ENCODE data around the gene PGD.
"Not testable (repeated sequence)": the region's sequence is repeated elsewhere in the genome, so short reads cannot be mapped to it uniquely, and the experiment has no call there.

The PGD gene

DNA sequence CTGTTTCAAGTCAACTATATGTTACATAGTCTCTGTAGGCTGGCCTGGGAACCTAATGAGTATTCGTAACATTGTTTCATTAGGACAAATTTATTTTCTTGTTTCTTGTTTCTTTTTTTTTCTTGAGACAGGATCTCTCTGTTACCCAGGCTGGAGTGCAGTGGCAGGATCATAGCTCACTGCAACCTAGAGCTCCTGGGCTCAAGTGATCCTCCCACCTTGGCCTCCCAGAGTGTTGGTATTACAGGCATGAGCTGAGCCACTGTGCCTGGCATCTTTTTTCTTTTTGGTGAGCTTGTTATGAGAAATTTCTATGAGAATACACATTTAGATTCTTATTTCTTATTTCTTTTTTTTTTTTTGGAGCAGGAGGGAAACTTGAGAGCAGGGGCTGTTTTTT lies 38.2 kb downstream of the PGD start:
- DNase-seq (ENCODE audit: low spot score): no peak

DNA sequence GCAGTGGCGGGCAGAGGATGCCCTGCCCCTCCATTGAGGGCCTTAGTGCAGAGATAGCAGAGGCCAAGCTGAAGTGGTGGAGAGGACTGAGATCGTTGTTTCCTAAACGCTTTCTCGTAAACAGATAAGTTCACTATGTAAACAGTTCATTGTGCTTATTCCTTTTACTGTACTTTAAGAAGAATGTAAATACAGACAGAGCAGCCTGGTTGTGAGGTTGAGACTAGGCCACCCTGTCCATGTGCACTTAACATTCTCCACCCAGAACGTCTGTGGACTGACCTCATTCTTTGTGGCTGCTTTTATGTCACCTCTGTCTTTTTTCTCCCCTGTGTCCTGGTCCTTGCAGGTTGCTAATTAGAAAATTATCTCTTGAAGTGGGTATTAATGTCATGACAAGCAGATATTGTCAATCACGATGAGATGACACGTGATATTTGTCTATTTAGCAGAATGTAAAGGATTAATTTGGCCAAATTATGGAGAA lies 39.9 kb downstream of the PGD start:
- no peak for DNase-seq (ENCODE audit: low spot score)

DNA sequence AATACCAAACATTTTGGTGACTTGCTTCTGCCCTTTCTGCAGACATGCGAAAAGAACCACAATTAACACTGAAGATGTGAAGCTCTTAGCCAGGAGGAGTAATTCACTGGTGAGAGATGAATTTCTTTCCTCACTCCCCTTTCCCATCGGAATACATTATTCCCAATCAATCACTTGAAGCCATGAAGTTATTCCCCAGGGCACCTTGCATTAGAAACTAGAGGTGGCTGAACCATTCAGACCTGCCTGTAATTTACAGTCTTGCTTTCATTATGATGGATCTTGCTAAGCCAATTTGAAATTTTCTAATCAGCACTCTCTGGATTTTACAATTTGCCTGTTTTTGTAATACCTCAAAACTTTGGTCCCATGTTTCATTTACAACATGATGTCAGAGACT lies 41.4 kb downstream of the PGD start:
- DNase-seq (ENCODE audit: low spot score): no peak

DNA sequence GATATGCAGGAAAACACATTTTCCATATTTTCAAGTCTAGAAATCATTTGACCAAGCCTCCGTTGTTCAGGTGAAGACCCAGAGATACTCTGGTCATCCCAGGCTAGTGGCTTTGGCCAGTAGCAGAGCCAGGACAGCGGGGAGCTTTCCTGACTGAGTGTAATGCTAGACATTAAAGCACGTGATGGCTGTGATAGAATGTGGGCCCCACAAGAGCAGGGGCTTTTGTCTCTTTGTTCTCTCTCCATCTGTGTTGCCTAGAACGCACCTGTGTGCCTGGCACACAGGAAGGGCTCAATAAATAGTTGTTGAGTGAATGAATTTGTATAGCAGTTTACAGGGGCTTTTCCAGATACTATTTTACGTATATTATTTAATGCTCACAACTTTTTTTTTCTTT lies 41.9 kb downstream of the PGD start:
- DNase-seq (ENCODE audit: low spot score): no peak

DNA sequence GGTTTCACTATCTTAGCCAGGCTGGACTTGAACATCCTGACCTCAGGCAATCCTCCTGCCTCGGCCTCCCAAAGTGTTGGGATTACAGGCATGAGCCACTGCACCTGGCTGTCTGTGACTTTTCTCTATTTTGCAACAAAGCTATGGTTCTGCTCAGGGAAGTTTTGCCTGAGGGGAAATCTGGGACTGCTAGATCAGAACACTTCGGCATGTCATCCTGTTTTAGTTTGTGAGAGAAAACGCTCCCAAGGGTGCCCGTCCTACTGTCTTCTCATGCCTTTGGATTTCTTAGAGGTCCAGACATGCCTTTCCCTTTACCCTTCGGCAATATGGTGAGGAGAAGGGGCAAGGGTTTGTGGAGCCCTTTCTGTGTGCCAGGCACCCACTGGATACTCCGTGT lies 45.4 kb downstream of the PGD start:
- no peak for DNase-seq (ENCODE audit: low spot score)

DNA sequence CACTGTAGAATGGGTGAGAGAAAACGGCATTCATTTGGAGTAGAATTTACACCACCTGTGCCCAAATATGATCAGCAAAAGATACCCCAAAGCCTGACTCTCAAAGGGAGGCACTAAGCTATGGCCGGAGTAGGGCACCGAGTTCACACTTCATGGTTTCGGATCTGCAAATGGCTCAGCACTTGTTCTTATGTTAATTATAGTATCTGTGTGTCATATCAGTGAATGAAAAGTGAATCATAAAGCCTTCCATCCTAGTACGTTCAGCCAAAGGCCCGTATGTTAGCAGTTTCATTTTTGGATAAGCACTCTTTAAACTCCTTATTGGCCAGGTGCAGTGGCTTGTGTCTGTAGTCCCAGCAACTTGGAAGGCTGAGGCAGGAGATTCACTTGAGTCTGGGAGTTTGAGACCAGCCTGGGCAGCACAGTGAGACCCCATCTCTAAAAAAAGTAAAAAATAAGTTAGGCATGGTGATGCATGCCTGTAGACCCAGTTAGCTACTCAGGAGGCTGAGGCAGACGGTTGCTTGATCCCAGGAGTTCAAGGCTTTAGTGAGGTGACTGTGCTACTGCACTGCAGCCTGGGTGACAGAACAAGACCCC lies 46.0 kb downstream of the PGD start:
- DNase-seq (ENCODE audit: low spot score): no peak

DNA sequence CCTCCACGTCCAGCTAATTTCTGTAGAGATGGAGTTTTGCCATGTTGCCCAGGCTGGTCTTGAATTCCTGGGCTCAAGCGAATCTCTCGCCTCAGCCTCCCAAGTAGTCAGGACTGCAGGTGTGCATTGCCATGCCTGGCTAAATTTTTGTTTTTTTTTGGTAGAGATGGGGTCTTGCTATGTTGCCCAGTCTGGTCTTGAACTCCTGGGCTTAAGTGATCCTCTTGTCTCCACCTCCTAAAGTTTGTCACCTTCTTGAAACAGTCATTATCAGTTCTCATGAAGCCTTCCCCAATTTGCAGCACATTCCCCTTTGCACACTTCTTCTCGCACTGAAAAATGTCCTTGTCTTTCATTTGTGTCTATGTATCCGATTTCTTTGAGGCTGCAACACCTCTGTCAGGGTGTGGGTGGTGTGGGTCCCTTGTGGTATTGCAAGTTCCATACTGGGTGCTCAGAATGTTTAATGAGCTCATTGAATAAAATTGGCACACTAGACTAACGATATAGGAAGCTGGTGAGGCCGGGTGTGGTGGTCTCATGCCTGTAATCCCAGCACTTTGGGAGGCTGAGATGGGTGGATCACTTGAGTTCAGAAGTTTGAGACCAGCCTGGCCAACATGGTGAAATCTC lies 48.0 kb downstream of the PGD start:
- DNase-seq (ENCODE audit: low spot score): no peak

DNA sequence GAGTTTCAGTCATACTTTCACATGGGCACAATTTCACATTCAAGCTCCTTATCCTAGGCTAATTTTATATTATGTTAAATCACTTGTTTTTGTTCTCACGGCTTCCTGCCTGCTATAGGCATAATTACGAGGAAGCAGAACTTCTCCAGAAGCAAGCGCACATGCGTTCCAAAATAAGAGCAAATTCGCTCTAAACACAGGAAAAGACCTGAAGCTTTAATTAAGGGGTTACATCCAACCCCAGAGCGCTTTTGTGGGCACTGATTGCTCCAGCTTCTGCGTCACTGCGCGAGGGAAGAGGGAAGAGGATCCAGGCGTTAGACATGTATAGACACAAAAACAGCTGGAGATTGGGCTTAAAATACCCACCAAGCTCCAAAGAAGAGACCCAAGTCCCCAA lies 50.9 kb downstream of the PGD start, which contains the start of gene CORT:
TSS of gene CORT (plus strand) at position 281 of the 400 bp plus-strand sequence. CDS start 193 bp downstream, outside the sequence.
- no peak for DNase-seq (ENCODE audit: low spot score)

DNA sequence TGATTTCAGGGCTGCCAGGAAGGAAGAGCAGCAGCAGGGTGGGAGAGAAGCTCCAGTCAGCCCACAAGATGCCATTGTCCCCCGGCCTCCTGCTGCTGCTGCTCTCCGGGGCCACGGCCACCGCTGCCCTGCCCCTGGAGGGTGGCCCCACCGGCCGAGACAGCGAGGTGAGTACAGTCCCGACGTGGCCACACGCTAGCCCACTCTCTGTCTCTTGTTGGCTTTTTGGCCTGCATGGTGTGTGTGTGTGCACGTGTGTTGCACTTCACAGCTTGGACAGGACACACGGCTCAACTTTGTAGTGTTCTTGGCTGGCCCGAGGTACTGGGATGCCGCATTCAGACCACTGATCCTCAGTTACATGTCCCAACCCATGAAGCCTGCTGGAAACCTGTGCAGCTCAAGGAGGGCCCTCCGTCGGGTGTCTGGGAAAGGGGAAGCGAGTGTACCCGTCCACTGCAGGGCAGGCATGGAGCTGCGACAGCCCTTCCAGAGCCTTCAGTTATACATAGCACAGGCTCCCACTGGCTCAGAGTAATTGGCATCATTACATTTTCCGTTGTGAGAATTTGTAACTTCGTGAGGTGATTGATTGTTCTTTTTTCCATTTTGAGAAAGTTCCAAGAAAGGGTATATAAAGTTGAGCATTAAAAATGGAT lies 51.4 kb downstream of the PGD start:
- DNase-seq (ENCODE audit: low spot score): no peak

DNA sequence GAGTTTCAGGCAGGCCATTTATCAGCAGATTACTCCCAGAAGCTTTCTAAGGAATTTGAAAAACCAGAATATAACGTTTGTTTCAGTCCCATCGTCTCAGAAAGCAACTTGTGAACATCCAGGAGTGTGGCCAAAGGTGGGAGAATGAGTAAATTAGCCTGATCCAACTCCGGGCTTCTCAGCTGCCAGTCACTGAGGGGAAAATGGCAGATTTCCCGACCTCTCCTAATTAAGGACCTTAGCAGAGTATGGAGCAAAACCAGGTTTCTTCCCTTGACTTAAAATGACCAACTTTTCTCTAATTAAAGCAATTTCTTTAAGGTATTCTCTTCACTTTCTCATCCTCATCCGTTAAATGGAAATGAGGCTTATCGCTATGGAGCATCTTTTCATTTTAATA lies 52.0 kb downstream of the PGD start:
- DNase-seq (ENCODE audit: low spot score): no peak

DNA sequence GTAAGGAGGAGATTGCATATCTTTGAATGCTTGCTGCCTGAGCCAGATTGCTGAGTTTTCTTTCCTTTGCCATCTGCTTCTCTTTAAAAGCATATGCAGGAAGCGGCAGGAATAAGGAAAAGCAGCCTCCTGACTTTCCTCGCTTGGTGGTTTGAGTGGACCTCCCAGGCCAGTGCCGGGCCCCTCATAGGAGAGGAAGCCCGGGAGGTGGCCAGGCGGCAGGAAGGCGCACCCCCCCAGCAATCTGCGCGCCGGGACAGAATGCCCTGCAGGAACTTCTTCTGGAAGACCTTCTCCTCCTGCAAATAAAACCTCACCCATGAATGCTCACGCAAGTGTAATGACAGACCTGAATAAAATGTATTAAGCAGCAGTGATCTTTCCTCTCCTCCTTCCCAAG lies 52.4 kb downstream of the PGD start:
- no peak for DNase-seq (ENCODE audit: low spot score)

DNA sequence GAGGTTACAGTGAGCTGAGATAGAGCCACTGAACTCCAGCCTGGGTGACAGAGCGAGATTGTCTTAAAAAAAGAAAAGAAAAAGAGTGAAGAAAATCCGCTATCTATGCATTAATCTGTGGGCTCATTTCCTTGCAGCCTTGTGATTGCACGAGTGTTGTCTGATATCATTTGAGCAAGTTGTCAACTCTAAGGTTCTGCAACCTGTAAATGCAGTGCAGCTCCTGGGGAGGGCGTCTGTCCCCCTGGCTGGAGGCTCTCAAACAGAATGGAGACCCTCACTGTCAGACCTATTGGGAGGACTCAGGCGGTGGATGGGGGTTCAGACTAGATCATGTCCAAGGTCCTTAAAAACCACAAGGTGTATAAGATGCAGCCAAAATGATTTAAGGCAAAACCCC lies 57.2 kb downstream of the PGD start:
- no peak for DNase-seq (ENCODE audit: low spot score)

DNA sequence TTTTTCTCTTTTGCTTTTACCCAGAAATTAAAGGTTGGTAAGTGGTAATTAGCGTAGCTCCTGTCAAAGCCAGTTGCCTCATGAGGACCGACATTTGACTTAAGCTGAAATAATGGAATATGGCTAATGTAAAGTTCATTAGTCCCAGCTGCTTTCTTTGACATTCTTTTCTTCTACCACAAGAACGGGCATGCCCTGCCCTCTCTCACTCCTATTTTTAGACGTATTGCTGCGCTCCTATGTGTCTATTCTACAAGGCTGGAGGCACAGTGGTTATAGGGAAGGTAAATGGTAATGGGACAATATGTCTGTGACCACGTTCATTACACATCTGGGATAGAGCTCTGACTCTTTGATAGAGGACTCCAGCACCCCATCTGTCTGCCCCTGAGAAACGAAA lies 57.8 kb downstream of the PGD start:
- DNase-seq (ENCODE audit: low spot score): no peak

DNA sequence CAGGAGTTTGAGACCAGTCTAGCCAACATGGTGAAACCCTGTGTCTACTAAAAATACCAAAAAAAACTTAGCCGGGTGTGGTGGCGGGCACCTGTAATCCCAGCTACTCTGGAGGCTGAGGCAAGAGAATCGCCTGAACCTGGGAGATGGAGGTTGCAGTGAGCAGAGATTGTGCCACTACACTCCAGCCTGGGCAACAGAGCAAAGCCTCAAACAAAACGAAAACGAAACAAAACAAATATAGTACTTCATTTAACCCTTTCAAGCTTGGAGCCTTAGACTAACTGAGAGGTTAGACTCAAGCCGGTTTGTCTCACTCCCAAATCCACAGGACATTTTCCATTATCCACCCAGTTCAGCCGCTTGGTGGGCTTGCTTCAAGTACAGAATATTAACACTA lies 58.6 kb downstream of the PGD start:
- not testable (repeated sequence) for DNase-seq (ENCODE audit: low spot score)

DNA sequence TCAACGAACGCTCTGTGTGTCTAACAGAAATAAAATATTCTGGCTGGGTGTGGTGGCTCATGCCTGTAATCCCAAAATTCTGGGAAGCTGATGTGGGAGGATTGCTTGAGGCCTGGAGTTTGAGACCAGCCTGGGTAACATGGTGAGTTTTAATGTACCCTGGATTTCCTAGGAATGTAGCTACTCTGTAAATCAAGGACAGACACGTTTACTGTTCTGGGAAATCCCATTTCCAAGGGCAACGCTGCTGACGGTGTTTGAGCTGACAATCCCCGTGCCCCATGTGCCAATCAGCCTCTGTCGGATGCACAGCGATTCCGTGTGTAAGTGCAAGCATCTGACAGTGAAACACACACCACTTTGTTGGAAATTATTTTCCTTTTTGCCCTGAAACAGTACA lies 59.0 kb downstream of the PGD start:
- DNase-seq (ENCODE audit: low spot score): no peak

DNA sequence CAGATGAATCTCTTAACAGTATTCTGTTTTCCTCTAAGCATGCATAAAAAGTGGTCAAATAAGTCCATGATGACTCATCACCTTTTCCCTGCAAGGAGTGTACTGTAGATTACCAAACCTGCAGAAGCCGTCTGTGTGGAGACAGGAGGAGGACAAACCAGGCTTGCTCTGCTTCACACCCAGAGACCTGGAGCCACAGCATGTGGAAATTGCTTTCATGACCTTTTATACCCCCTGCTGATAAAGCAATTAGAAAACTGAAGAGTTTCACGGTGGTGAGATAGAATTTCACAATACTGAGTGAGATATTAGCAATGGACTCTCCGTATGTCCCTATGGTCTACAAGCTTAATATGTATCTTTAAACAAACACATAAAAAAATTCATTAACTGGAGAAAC lies 60.3 kb downstream of the PGD start:
- peak; percentile 69 for DNase-seq (ENCODE audit: low spot score)

DNA sequence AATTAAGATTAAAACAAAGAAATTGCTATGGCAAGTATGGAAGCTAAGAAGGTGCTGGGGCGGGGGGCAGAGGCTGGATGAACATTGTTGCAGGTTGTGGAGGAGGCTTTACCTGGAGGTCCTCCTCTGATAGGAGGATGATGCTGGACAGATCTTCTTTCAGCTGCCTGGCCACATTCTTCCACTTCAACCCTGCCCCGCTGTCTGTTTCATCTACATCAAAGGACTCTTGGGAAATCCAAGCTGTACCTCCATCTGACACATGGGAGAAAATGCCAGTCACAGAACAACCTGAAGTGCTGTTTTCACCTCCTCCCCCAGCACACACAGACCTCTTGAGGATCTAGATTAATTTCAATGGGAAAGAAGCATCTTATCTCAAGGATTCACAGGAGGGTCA lies 68.2 kb downstream of the PGD start:
- no peak for DNase-seq (ENCODE audit: low spot score)

DNA sequence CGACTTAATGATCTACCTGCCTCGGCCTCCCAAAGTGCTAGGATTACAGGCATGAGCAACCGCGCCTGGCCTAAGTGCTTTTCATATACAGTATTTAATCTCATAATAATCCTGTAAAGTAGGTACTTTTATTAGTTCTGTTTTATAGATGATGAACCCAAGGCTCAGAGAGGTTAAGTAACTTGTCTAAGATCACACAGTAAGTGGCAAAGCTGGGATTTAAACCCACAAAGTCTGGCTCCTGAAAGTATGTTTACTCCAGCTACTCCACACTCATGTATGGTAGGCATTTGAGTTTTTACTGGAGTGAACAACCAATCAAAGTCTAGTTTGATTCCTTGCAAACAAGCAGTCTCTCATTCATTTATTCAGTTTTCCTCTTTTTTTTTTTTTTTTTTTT lies 71.2 kb downstream of the PGD start:
- DNase-seq (ENCODE audit: low spot score): no peak

Measured in hematopoietic multipotent progenitor cell treated with erythropoietin and hydrocortisone succinate and interleukin-3 and kit ligand, for 15 days (in vitro differentiated cells).